Activated CD4-positive, alpha-beta T cell treated with anti-CD3 and anti-CD28 coated beads, Interleukin-2, amount 50 U/mL, for 24 hours (primary cell): ENCODE measurements around the gene TEX47.

Experiments
- DNase-seq, 2 donors: peaks; one replicate each; pipeline ENCODE4 v3.0.0-alpha.2; 2020; ENCODE audit warnings: low read depth in 1 of 2, low spot score in 1 of 2

Gene TEX47

DNA sequence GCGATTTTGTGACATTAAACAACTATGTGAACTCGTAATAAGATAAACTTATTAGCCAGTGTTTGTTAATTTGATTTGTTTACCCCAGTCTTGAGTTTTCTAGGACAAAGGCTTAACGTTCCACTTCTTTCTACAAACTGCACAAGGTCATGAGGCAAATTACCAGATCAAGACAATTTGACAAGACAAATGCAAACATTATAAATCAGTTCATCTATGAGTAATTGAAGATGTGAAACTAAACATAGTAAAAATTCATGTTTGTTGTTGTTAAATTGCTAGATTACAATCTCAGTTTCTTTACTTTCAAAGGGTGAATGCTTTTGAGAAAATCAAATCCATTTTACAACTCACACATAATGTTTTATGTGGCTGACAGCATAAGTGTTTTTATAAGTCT lies 49.4 kb downstream of the TEX47 start:
- DNase-seq: no peak
